T47D (cell line): ENCODE data around the gene COPS8.

Experiments
- DNase-seq, 2 experiments: peaks; one replicate each; pipeline versions ENCODE4 v3.0.0 to v3.0.0-alpha.2; 2011 to 2012; ENCODE audit warnings: low read depth in 1 of 2, low spot score in 1 of 2
- JUND ChIP-seq: IDR thresholded peaks from 2 replicates; pipeline ENCODE4 v1.6.1; 2012; ENCODE audit warnings: low read depth
- in situ Hi-C: cut with HindIII; loops from 2 replicates; pipeline ENCODE4 v1.10.0; 2016; ENCODE audit warnings: low sequenced_read_pairs, low pct_unique_long_range_greater_than_20kb

COPS8 gene

GRCh38 chr2:237073552-237073951, 12.1 kb upstream of the COPS8 start:
- no peak for TF ChIP-seq JUND
- in situ Hi-C loops, result no loop called here
- no peak for DNase-seq

DNA sequence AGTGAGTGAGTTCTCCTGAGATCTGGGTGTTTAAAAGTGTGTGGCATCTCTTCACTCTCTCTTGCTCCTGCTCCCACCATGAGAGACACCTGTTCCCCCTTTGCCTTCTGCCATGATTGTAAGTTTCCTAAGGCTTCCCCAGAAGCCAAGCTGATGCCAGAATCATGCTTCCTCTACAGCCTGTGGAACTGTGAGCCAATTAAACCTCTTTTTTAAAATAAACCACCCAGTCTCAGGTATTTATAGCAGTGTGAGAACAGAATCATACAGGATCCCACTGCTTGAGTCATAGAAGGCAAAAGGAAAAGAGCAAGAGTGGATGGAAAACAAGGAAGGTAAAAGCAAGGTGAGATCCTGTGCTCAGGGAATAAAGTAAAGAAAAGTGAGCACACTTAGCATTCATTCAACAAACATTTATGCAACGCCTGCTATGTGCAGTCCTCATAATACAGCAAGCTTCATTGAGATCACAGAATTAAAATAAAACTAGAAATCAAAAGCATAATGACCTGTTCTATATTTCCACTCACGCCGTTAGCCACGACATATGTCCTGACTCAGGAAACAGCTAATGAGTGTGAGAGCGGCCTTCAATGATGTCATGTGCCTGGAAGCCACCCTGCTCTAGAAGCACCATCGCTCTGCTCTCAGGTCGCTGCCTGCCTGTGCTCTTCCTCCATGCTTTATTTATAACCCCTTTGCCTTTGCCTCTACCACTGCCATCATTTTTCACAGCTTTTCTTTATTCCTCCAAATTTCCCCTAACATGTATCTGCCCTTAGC, 11.3 kb upstream of the COPS8 start:
- TF ChIP-seq JUND, result no peak
- in situ Hi-C loops, result no loop called here
- no peak for DNase-seq

- TF ChIP-seq JUND, result no peak
- in situ Hi-C loops, result no loop called here
- peak in 1 of 2 experiments; percentile 40 for DNase-seq
These were observed 9.7 kb upstream of the COPS8 start for GRCh38 chr2:237075749-237076599.

DNA sequence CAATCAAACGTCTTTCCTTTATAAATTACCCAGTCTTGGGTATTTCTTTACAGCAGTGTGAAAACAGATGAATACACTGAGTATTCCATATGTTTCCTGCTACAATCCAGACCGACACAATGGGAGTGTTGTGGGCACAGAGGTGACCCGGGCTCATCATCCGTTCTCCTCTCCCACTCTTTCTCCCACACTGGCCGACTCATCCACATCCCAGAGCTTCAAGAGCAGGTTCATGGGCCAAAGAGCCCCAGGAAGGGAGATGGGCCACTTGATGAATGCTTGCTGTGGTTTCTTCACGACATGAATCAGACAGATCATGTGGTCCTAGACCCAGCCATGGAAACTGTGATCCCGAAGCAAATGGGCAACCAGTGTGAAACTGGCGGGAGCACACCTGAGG, 4.1 kb upstream of the COPS8 start:
- TF ChIP-seq JUND, result no peak
- no peak for DNase-seq
- in situ Hi-C loops, result no loop called here

DNA sequence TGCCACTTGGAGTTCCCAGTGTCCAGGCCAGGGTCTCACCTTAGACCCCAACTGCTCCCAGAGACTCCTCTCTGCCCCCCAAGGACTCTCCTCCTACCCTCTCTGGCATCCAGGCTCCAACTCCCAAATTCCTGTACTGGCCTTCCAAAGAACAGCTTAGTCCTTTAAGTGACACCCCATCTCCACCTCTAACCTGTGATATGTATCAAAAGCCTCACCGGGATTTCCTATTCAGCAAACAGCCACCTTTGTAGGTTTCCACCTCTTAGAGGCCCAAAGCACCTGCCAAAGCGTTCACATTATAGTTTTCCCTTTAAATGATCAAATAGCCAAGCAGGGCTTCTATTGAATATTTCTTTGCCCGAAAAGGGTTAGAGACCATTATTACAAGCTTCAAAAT, 2.7 kb upstream of the COPS8 start:
- in situ Hi-C loops, result no loop called here
- TF ChIP-seq JUND, result no peak
- DNase-seq, result no peak

- TF ChIP-seq JUND, result no peak
- in situ Hi-C loops, result no loop called here
- no peak for DNase-seq
These were observed 1.2 kb upstream of the COPS8 start for GRCh38 chr2:237084444-237084843.

DNA sequence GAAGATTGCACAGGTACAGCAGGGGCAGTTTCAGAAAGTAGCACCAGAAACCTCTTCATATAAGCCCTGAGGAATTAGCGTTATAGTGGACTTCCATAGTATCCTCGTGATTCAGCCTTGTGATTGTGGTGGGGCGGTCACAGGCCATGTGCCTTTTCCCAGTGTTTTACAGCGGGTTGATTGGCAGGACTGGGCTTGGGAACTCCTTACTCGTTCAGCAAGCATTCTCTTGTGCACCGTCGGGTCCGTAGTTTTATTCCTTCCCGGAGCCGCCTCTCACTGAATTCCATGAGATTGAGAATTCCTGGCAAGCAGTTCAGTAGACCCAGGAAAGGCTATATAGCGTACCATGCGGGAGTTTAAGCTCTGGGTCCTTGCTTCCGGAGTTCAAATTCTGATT, 5.2 kb downstream of the COPS8 start:
- in situ Hi-C loops, result no loop called here
- TF ChIP-seq JUND, result no peak
- DNase-seq, result no peak

GRCh38 chr2:237091779-237092436, 6.2 kb downstream of the COPS8 start:
- no peak for DNase-seq
- TF ChIP-seq JUND, result no peak
- in situ Hi-C loops, result no loop called here

- DNase-seq, result no peak
- in situ Hi-C loops, result no loop called here
These were observed 6.8 kb downstream of the COPS8 start for GRCh38 chr2:237092506-237092905.

GRCh38 chr2:237092920-237093781, 7.5 kb downstream of the COPS8 start:
- in situ Hi-C loops, result no loop called here
- DNase-seq, result peak; percentile 4 to 58
- TF ChIP-seq JUND, result no peak

More at GRCh38 chr2:237092506-237092905, 6.8 kb downstream of the COPS8 start:
- no peak for TF ChIP-seq JUND

DNA sequence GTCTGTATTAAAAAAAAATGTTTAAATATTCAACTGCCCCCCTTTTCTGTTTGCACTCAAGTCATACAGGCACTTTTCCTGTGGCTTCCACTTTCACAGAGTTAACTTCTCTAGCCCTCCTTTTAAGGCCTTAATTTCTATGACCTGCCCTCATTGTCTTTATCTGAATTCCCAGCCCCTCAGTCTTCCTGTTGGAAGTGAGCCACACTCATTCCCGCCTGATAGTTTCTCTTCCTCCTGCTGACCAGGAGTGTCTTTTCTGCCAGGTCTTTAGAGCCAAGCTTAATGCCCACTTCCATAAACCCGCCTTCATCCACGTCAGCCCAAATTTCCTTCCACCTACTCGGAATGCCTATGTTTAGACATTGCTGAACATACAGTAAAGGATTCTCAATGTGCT, 10.5 kb downstream of the COPS8 start:
- no peak for DNase-seq
- in situ Hi-C loops, result no loop called here
- no peak for TF ChIP-seq JUND

GRCh38 chr2:237096911-237097310, 11.2 kb downstream of the COPS8 start:
- DNase-seq, result no peak
- in situ Hi-C loops, result no loop called here
- TF ChIP-seq JUND, result no peak
